ENCODE data around the gene MIX23.

GRCh38 chr3:122389197-122389596 is 6.2 kb upstream of the MIX23 start:
- TF ChIP-seq CTCF (IDR thresholded peaks at IDR 0.05) (no peak), POLR2A (IDR thresholded peaks at IDR 0.05) (no peak)

Measured in thyroid gland (tissue), 4 donors.